Measurements from ENCODE around the gene C12orf60.

C12orf60 gene

DNA sequence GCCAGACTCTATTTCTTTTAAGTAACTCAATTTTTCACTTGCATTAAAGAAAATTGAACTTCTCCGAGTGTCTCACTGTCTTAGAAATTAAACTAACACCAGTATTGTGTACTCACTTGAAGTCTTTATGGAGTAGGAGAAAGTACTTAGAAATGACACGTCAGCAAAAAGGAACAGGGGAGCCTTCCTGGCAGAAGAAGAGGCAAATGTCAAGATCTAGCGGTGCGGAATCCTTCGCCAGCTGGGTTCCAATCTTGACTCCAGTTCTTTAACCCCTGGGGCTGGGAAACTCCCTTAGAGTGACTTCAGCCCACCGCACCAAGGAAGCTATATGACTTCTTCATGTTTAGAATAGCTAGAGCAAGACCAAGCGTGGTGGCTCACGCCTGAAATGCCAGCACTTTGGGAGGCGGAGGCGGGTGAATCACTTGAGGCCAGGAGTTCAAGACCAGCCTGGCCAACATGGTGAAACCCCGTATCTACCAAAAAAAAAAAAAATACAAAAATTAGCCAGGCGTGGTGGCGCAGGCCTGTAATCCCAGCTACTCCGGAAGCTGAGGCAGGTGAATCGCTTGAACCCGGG lies 34.6 kb upstream of the C12orf60 start:
- TF ChIP-seq, protein P1, sequence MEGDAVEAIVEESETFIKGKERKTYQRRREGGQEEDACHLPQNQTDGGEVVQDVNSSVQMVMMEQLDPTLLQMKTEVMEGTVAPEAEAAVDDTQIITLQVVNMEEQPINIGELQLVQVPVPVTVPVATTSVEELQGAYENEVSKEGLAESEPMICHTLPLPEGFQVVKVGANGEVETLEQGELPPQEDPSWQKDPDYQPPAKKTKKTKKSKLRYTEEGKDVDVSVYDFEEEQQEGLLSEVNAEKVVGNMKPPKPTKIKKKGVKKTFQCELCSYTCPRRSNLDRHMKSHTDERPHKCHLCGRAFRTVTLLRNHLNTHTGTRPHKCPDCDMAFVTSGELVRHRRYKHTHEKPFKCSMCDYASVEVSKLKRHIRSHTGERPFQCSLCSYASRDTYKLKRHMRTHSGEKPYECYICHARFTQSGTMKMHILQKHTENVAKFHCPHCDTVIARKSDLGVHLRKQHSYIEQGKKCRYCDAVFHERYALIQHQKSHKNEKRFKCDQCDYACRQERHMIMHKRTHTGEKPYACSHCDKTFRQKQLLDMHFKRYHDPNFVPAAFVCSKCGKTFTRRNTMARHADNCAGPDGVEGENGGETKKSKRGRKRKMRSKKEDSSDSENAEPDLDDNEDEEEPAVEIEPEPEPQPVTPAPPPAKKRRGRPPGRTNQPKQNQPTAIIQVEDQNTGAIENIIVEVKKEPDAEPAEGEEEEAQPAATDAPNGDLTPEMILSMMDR (IDR thresholded peaks at IDR 0.05; ENCODE audit: low read depth, low read length, missing control alignments) = no peak
- peak overlapping the region; percentile 65 for H3K4me3 ChIP-seq (replicated peaks; ENCODE audit: low read depth, low read length)
- DNase-seq (ENCODE audit: extremely low read depth, low read depth) = no peak

DNA sequence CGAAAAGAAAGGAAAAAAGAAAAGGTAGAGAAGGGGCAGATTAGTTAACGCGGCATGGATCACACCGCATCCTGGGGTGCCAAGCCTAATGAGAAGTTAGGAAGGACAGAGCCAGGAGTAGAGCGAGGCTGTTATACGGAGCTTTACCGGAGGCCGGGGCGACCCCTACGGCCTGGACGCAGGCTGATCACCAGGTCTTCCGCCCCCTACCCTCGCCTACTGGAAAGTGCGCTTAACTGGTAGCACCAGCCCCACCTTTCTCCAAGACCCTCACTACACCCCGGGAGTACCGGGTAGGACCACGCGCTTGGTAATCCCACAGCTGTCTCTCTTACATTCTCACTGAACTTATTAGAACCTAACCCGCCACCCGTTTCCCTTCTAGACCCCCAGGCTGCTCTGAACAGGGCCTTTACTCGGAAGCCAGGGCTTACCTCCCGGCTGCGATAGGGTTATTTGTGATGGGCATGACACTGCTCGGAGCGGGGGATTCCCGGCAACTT lies 34.0 kb upstream of the C12orf60 start:
- DNase-seq (ENCODE audit: extremely low read depth, low read depth) = no peak
- H3K4me3 ChIP-seq (replicated peaks; ENCODE audit: low read depth, low read length) = peak overlapping the region; percentile 65
- TF ChIP-seq, protein P1 (IDR thresholded peaks at IDR 0.05; ENCODE audit: low read depth, low read length, missing control alignments) = no peak

DNA sequence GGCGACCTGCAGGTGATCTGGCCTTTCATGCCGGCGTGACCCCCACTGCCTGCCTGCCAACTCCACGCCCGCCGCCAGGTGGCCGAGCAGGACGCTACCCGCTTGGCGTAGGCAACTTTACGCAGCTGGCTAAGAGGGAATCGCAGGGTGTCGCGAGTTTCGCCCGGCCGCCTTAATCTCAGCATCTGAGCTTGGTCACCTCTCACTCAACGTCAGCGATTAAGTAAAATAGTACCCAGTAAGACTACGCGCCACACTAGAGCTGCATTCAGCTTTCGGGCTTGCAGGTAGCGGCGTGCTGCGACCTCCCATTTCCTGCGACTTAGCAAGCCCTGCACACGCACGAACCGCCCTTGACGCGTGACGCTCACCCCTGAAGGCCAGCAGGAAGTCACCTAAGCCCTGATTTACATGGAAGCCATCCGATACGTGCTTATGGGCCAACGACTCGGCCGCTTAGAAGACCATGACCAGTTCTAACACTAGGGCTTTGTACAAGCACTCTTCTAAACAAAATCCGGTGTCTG lies 33.4 kb upstream of the C12orf60 start:
- TF ChIP-seq, protein P1 (IDR thresholded peaks at IDR 0.05; ENCODE audit: low read depth, low read length, missing control alignments) = peak; percentile 67
- peak overlapping the region; percentile 65 for H3K4me3 ChIP-seq (replicated peaks; ENCODE audit: low read depth, low read length)
- DNase-seq (ENCODE audit: extremely low read depth, low read depth) = no peak

DNA sequence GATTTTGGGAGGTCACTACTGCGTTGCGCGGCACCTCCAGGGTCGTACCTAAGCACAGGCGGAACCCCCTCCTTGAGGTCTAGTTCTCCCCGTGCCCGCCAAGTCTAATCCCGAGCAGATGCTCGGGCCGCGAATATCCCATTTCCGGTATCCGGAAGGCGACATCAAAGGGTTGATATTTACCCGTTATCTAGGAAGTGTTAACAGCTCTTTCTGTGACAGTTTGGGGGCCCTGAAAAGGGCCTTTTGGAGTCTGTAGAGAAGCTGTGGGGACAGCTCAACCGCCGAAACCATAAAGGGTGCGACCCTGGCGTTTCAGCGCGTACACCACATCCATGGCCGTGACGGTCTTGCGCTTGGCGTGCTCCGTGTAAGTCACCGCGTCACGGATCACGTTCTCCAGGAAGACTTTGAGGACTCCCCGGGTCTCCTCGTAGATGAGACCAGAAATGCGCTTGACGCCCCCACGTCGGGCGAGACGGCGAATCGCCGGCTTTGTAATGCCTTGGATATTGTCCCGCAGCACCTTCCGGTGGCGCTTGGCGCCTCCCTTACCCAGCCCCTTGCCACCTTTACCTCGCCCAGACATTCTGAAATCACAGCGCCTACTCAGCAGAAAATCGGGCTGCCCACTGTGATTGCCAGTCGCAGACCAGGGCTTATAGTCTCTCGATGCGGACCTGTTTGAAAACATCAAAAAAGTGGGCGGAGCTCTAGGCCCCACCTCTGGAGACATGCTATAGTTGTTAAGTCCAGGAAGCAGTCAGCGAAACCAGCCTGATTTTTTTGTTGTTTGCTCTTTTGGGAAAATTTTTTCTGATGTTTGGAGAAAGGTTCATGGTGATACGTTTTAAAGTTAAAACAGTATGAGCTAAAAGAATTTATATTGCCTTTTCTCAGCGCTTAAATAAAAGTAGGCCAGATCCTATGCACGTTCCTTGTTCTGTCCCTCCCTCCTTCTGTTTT lies 32.7 kb upstream of the C12orf60 start:
- TF ChIP-seq, protein P1 (IDR thresholded peaks at IDR 0.05; ENCODE audit: low read depth, low read length, missing control alignments) = no peak
- DNase-seq (ENCODE audit: extremely low read depth, low read depth) = peak; percentile 94
- peak overlapping the region; percentile 65 for H3K4me3 ChIP-seq (replicated peaks; ENCODE audit: low read depth, low read length)

DNA sequence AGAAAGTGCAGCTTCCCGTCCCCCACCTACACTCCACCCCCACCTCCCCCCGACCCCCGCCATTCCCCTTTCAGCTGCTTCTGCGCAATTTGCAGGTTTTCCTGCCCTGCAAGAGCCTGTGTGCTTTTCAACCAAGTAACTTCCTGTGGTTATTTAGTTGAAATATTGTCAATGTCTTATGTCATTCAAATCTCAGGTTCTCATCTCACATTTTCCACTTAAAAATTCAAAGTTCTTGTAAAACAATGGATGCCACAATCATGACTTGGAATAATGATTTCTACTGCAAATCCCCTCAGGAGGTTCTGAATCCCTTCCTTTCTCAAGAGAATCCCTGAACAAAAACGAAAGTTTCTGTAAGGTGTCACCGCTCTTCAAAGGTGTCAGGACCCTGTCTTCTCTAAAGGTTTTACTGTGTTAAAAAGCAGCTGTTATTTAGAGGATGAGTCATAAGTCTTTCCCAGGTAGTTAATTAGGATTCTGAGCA lies 31.8 kb upstream of the C12orf60 start:
- DNase-seq (ENCODE audit: extremely low read depth, low read depth) = no peak
- TF ChIP-seq, protein P1 (IDR thresholded peaks at IDR 0.05; ENCODE audit: low read depth, low read length, missing control alignments) = no peak
- peak overlapping the region; percentile 65 for H3K4me3 ChIP-seq (replicated peaks; ENCODE audit: low read depth, low read length)

DNA sequence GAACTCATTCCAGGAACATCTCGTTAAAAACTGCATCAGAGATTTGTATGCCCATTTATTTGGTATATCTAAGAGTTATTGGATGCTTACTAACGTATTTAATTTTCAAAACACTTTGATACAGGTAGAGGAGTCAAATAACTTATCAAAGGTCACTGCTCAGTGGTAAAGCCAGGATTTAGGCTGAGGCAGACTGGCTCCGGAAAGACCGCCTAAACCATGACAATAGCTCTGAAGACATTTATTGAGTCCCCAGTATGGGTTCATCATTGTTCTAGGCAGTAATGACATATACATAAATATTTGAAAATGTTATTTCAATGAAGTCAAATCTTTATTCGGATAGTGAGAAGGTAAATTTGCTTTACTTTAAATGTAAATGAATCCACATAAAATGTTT lies 30.5 kb upstream of the C12orf60 start:
- H3K4me3 ChIP-seq (replicated peaks; ENCODE audit: low read depth, low read length) = no peak overlapping the region
- no peak for DNase-seq (ENCODE audit: extremely low read depth, low read depth)
- TF ChIP-seq, protein P1 (IDR thresholded peaks at IDR 0.05; ENCODE audit: low read depth, low read length, missing control alignments) = no peak
